GM19239 (cell line): Measurements from ENCODE around the gene GPR152.

Source experiments
- DNase-seq: peaks from one replicate; pipeline ENCODE4 v3.0.0; 2011; ENCODE audit warnings: low spot score; ENCODE audit not compliant: insufficient read length
- FAIRE-seq: peaks from 2 replicates; lab custom pipeline; 2011; peaks lifted over from hg19 to GRCh38; lab: Jason Lieb, UNC

Gene GPR152

GRCh38 chr11:67452141-67452952 lies at the start of gene GPR152:
TSS of gene GPR152 (minus strand) at chr11:67452729. CDS start at chr11:67452724, 5 bp downstream.
- FAIRE-seq (no peak), DNase-seq (no peak)

DNA sequence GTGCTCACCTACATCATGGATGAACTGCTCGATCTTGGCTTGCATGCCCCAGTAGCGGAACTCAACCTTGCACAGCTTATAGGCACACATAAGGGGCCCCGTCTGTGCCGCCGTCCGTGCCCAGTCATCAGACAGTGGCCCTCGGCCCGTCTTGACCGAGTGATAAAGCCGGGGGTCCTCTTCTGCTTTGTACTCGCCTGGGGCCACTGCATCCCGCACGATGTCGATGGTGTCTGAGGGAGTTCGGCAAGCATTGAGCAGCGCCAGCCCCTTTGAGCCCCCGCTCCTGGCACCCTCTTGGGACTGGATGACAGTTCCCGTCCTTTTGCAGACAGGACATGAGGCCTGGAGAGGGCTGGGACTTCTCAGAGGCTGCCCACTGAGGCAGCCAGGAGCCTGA lies 49.3 kb upstream of the GPR152 start:
- FAIRE-seq: no peak

DNA sequence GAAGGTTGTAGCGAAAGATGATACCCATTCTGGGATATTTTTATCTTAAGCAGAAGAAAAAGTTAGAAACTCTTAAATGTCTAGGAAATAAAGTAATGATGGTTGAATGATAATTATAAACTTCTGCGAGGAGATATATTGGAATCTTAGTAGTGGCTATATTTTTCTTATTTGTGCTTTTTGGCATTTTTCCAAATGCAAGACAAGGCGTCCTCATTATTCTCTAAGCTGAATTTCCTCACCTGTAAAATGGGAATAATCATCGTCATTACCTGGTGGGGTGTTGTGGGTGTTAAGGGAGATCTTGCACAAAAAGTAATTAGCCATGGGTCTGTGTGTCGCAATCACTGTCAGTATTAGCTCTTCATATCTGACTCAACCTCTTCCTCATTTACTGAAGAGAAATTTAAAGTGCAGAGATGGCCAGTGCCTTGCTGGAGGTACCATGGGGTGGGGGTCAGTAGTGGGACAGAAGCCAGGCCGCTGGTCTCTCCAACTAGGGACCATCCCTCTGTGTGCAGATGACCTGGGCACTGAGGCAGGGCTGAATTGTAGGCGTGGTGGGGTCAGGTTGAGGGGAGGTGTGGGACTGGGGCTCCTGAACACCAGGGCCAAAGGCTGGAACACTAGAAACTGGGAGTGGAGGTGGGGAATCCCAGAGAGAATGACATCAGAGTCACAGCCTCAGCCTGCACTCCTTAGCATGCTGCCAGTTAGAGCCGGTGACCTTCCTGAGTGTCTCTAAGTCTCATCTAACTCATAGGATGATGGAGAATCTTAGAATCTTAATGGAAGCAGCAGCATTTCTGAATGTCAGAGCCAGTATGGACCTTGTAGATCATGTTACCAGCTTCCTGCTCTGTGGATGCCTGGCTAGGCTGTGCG lies 48.5 kb upstream of the GPR152 start:
- DNase-seq (no peak), FAIRE-seq (no peak)

More for the DNA sequence above, 49.3 kb upstream of the GPR152 start:
- DNase-seq: no peak

- DNase-seq (no peak), FAIRE-seq (no peak)
Measured at GRCh38 chr11:67500484-67500821, 47.9 kb upstream of the GPR152 start.

DNA sequence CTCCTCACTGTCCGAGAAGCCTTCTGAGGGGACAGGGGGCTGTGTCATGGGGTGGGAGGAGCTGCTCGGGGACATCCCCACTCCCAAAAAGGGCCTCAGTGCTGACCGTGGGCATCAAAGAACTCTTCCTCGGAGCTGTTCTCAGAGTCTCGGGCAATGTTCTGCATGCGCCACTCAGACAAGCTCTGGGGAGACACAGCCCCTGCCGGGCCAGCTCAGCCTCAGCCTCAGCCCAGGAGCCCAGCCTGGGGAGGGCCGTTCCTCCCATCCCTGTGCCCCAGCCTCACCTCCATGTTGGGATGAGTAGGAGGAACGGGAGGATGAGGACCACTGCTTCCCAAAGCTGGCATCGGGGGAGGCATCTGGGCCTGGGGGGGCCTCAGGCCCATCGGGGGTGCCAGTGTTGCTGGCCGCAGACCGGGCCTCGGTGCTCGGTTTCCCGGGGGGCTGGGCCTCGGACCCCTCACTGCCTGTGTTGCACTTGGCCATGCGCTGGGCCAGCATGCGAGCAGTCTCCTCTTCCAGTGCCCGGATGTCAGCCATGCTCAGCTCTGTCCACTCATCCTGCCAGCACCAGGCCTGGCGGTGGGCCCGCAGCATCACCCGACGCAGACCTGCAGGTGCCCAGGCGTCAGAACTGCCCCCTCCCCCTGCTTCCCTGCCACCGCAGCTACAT lies 47.4 kb upstream of the GPR152 start:
- FAIRE-seq (no peak), DNase-seq (no peak)

DNA sequence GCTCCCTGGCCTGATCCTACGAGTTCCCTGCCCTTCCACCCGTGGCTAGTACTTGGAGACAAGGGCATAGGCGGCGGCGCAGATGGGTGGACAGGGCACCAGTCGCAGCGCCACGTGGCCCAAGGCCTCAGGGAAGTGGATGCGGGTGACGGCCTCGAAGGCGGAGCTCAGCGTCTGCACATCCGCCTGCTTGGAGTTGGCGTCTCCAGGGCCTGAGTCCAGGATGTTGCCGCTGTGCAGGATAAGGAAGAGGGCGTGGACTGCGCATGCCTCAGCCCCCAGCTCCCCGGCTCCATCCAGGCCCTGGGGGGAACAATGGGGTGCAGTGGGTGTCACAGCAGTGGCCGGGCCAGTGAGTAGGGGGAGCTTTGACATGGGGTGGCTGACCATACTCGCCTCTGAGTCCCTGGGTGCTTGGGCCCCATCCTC lies 46.0 kb upstream of the GPR152 start:
- no peak for FAIRE-seq
- no peak for DNase-seq

DNA sequence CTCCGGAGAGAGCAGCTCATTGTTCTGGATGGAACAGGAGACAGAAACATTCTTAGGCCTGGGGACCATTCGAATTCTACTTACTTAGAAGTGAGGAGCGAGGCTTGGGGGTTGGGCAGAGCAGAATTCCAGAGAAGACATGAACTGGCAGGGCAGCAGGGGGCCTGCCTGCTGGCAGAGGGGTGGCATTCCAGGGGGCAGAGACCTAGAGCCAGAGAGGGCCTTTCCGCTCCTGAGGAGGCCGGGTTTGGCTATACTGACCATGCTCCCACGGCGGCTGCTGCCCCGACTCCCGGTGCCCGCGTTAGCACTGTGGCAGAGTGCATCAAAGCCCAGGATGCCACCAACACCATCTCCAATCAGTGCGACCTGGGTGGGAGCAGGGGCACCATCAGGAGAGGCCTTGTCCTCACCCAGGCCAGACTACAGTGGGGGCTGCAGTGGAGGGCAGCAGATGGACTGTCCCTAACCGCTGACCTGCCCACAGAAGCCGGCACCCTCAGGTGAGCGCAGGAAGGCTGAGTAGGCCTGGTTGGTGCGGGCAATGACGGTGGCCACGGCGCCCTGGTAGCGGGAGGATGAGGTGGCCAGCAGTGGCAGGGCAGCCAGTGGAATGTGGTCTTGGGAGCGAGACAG lies 45.2 kb upstream of the GPR152 start:
- FAIRE-seq (no peak), DNase-seq (no peak)

DNA sequence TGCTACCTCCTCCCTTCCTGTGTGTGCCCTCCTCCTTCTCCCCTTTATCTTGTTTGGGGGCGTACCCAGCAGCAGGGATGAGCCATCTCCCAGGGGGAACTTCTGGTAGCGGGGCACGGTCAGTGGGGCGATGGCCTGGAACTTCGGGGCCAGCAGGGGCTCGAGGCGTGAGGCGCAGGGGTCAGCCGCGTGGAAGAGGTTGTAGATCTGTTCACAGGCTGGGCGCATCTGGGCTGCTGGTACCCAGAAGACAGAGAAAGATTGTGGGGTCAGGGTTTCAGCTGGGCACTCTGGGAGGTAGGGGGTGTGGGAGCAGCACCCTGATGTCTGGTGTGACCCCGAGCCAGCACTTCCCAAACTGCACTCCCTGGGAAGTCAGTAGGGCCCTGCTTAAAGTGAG lies 43.6 kb upstream of the GPR152 start:
- DNase-seq (no peak), FAIRE-seq (no peak)

- DNase-seq (no peak), FAIRE-seq (no peak)
Measured at GRCh38 chr11:67495234-67496005, 42.9 kb upstream of the GPR152 start.

- no peak for DNase-seq
- no peak for FAIRE-seq
Measured at GRCh38 chr11:67494371-67495233, 42.1 kb upstream of the GPR152 start.

GRCh38 chr11:67493548-67494370 lies 41.2 kb upstream of the GPR152 start:
- DNase-seq: peak; percentile 1
- no peak for FAIRE-seq

- peak; percentile 8 for DNase-seq
- no peak for FAIRE-seq
Measured at GRCh38 chr11:67492801-67493547, 40.4 kb upstream of the GPR152 start.

DNA sequence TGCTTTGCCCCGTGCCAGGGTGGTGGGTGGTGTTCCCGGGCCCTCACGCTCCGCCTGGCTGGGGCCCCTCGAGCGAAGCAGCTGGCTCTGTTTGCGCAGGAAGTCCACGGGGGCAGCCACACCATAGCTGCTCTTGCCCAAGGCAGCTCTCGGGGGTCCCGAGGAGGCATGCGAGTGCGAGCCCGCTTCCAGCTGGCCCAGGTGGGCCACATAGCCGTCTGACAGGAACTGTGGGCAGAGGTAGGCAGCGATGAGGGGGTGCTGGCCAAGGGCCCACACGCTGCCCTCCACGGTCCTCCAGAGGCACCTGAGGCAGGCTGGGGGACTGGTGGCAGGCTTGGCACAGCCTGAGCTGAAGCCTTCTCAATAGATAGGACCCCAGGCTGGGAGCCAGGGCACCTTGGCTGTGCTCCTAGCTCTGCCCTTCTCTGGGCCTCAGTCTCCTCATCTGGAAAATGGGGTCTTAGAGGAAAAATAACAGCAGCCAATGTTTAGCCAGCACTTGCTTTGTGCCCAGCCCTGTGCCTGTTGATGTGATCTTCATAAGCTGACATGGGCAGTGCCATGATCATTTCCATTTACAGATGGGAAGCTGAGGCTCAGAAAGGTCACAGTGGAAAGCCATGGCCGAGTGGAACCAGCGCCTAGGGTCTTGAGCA lies 39.7 kb upstream of the GPR152 start:
- no peak for DNase-seq
- no peak for FAIRE-seq

DNA sequence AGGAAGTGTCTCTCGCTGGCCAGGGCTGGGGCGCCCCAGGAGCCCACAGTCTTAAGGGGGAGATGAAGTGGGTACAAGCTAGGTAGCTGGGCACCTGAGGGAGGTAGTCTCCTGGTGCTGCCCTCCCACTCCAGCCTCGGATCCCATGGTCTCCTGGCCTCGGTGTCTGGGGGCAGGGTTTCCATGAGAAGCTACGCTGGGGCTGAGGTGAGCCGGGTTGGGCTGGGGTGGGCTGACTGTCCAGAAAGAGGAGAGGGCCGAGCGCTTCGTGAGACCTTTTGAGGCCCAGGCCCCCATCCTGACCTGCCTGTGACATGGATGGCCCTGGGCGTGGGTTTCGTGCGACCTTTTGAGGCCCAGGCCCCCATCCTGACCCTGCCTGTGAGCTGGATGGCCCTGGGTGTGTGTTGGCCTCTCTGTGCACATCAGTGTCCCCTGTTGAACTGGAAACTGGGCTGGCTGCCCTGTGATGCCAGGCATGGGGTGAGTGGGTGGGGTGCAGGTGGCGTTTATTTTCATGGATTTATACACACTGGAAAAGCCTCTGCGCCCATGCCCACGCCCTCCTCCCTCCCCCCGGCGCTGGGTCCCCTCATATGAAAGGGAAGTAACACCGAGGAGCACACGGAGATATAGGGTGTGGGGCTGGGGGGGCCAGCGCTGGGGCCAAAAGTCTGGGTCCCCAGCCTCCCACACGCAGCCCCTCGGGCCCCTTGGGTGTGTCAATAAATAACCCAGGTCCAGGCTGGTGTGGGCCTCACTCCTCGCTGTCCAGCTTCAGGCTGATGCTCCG lies 38.9 kb upstream of the GPR152 start:
- FAIRE-seq (no peak), DNase-seq (no peak)

DNA sequence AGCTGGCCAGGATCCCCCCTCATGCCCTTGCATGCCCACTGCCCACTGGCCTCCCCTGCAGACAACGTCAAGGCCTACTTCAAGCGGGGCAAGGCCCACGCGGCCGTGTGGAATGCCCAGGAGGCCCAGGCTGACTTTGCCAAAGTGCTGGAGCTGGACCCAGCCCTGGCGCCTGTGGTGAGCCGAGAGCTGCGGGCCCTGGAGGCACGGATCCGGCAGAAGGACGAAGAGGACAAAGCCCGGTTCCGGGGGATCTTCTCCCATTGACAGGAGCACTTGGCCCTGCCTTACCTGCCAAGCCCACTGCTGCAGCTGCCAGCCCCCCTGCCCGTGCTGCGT lies 38.2 kb upstream of the GPR152 start:
- DNase-seq: no peak
- FAIRE-seq: no peak
